PC-3 (cell line): ENCODE data around the gene PPP1R12B. TPM values are rescaled to one million over a fixed set of nuclear protein-coding genes. Genes with fewer than 3 reads are reported as not detected.

Experiments
- ATAC-seq: fragments of 200-7000 bp; cut with Tn5 transposase; 2 replicates; pipeline ENCODE4 v1.9.1; 2020; ENCODE audit warnings: mild to moderate bottlenecking, moderate library complexity
- BruUV-seq: library from RNA; stranded (reverse); fragments of 400-500 nt; replicated peaks from 2 replicates; lab custom pipeline; 2021; lab: Mats Ljungman, UMichigan
- CTCF ChIA-PET: fragments of 300-600 bp; sonication (Branson Sonifier 250); formaldehyde crosslinking; loops from one replicate; lab custom pipeline; 2022; ENCODE audit warnings: antibody characterized with exemption; lab: Charles Lee
- POLR2A ChIA-PET: fragments of 300-600 bp; sonication (Branson Sonifier 250); formaldehyde crosslinking; loops from one replicate; lab custom pipeline; 2022; ENCODE audit warnings: antibody characterized with exemption; ENCODE audit not compliant: unreplicated experiment; lab: Charles Lee
- DNase-seq: peaks from one replicate; pipeline ENCODE4 v3.0.0-alpha.2; 2015
- H2AFZ ChIP-seq: fragments of 300-600 bp; sonication (generic); 2 replicates; pipeline ENCODE4 v1.6.0; 2016; ENCODE audit warnings: antibody characterized with exemption, low read length
- H3F3A ChIP-seq: fragments of 300-600 bp; sonication (generic); one replicate; pipeline ENCODE4 v1.6.0; 2017; ENCODE audit warnings: antibody characterized with exemption, low read length, control low read depth, mild to moderate bottlenecking; ENCODE audit not compliant: unreplicated experiment
- H3K27ac ChIP-seq: fragments of 300-600 bp; sonication (generic); 2 replicates; pipeline ENCODE4 v1.5.1; 2016; ENCODE audit warnings: mild to moderate bottlenecking, low read length
- H3K27me3 ChIP-seq: fragments of 300-600 bp; sonication (generic); 2 replicates; pipeline ENCODE4 v1.6.1; 2016; ENCODE audit warnings: low read length, mixed read lengths
- H3K36me3 ChIP-seq: fragments of 300-600 bp; sonication (generic); 2 replicates; pipeline ENCODE4 v1.6.1; 2016; ENCODE audit warnings: low read depth, mixed run types, low read length, mixed read lengths
- H3K4me1 ChIP-seq: fragments of 300-600 bp; sonication (generic); 2 replicates; pipeline ENCODE4 v1.5.1; 2016; ENCODE audit warnings: low read length; ENCODE audit not compliant: insufficient read depth
- H3K4me2 ChIP-seq: fragments of 300-600 bp; sonication (generic); 2 replicates; pipeline ENCODE4 v1.6.0; 2016; ENCODE audit warnings: low read length
- H3K4me3 ChIP-seq: fragments of 300-600 bp; sonication (generic); 2 replicates; pipeline ENCODE4 v1.5.1; 2016; ENCODE audit warnings: mild to moderate bottlenecking, low read length, mixed read lengths
- H3K79me2 ChIP-seq: fragments of 300-600 bp; sonication (generic); 2 replicates; pipeline ENCODE4 v1.6.1; 2017; ENCODE audit warnings: low read length, mixed read lengths
- H3K9ac ChIP-seq: fragments of 300-600 bp; sonication (generic); 2 replicates; pipeline ENCODE4 v1.6.0; 2016; ENCODE audit warnings: mild to moderate bottlenecking, low read length
- H3K9me2 ChIP-seq: fragments of 300-600 bp; sonication (generic); replicated peaks from 2 replicates; pipeline ENCODE4 v1.6.1; 2016; ENCODE audit warnings: mixed run types, low read length, mixed read lengths
- H3K9me3 ChIP-seq: fragments of 300-600 bp; sonication (generic); 2 replicates; pipeline ENCODE4 v1.6.1; 2016; ENCODE audit warnings: low read length, mixed read lengths
- H4K20me1 ChIP-seq: fragments of 300-600 bp; sonication (generic); 2 replicates; pipeline ENCODE4 v1.6.1; 2016; ENCODE audit warnings: low read length, mixed read lengths
- CTCF ChIP-seq: fragments of 300-600 bp; sonication (generic); conservative IDR thresholded peaks from 2 replicates; pipeline ENCODE4 v1.5.1; 2017; ENCODE audit warnings: antibody characterized with exemption, low read depth, mild to moderate bottlenecking, low read length
- EZH2 ChIP-seq: fragments of 300-600 bp; sonication (generic); IDR thresholded peaks from one replicate; pipeline ENCODE4 v1.6.1; 2017; ENCODE audit warnings: antibody characterized with exemption, mild to moderate bottlenecking, low read length; ENCODE audit not compliant: unreplicated experiment
- EZH2phosphoT487 ChIP-seq: fragments of 300-600 bp; sonication (generic); IDR thresholded peaks from 2 replicates; pipeline ENCODE4 v1.6.1; 2018; ENCODE audit warnings: mild to moderate bottlenecking, antibody characterized with exemption, low read length, borderline replicate concordance
- intact Hi-C: fragments of 100-400 bp; cut with micrococcal nuclease; formaldehyde crosslinking; loops from 2 replicates; pipeline ENCODE4 v1.9.0; 2023
- total RNA-seq: library from RNA; depleted of rRNA; stranded (reverse); fragments of >200 nt; gene quantifications from 2 replicates; pipeline ENCODE4 v1.2.3, GENCODE V29; 2014

The PPP1R12B gene
- total RNA-seq, 1 experiment from 2014 or later, result 2.0 TPM

GRCh38 chr1:202323731-202324130, 24.8 kb upstream of the PPP1R12B start:
- BruUV-seq, result no TSS peak
- intact Hi-C loops, result no loop called here

GRCh38 chr1:202324646-202325045, 23.9 kb upstream of the PPP1R12B start:
- H3K36me3 ChIP-seq, result no peaks in the 10 kb centered on the region
- DNase-seq (no peak), ATAC-seq (no peak)
- H3K9me2 ChIP-seq, result no peaks in the 10 kb centered on the region
- POLR2A ChIA-PET, result no interaction called here
- no peak overlapping the region for H3K27ac ChIP-seq
- H3K79me2 ChIP-seq, result no peaks in the 10 kb centered on the region
- BruUV-seq, result no TSS peak
- H4K20me1 ChIP-seq, result no peaks in the 10 kb centered on the region
- CTCF ChIA-PET, result no interaction called here
- no peak for TF ChIP-seq EZH2phosphoT487
- TF ChIP-seq EZH2, result no peak
- TF ChIP-seq CTCF, result no peak
- H2AFZ ChIP-seq, result no peak overlapping the region
- H3K9ac ChIP-seq, result no peak overlapping the region
- no peak overlapping the region for H3K4me3 ChIP-seq
- no peaks in the 10 kb centered on the region for H3F3A ChIP-seq
- no peaks in the 10 kb centered on the region for H3K4me1 ChIP-seq
- no peak overlapping the region for H3K4me2 ChIP-seq
- intact Hi-C loops, result no loop called here
- no peaks in the 10 kb centered on the region for H3K9me3 ChIP-seq
- no peaks in the 10 kb centered on the region for H3K27me3 ChIP-seq

More at GRCh38 chr1:202323731-202324130, 24.8 kb upstream of the PPP1R12B start:
- ChIA-PET POLR2A (no interaction called here), CTCF (no interaction called here)
- Histone ChIP-seq H4K20me1 (no peaks in the 10 kb centered on the region), H3K4me2 (no peak overlapping the region), H3K36me3 (no peaks in the 10 kb centered on the region), H3K4me1 (no peaks in the 10 kb centered on the region), H3K9ac (no peak overlapping the region), H3K27ac (no peak overlapping the region), H2AFZ (no peak overlapping the region), H3K9me3 (no peaks in the 10 kb centered on the region), H3K27me3 (no peaks in the 10 kb centered on the region), H3F3A (no peaks in the 10 kb centered on the region), H3K9me2 (no peaks in the 10 kb centered on the region), H3K79me2 (no peaks in the 10 kb centered on the region), H3K4me3 (no peak overlapping the region)
- no peak for TF ChIP-seq CTCF
- TF ChIP-seq EZH2phosphoT487, result no peak
- no peak for TF ChIP-seq EZH2
- no peak for ATAC-seq
- no peak for DNase-seq

- no TSS peak for BruUV-seq
- no peak for TF ChIP-seq EZH2phosphoT487
- peak; percentile 29; the same call in 1 of the 2 replicates for TF ChIP-seq CTCF
- no peak for TF ChIP-seq EZH2
- POLR2A ChIA-PET, result no interaction called here
- Histone ChIP-seq H2AFZ (no peak overlapping the region), H3K9me2 (no peaks in the 10 kb centered on the region), H3K4me3 (no peak overlapping the region), H3K9ac (no peak overlapping the region), H3K4me1 (no peaks in the 10 kb centered on the region), H3K9me3 (no peaks in the 10 kb centered on the region), H4K20me1 (no peaks in the 10 kb centered on the region), H3K27ac (no peak overlapping the region), H3K36me3 (peaks cover 24% of the 10 kb centered on the region), H3K79me2 (no peaks in the 10 kb centered on the region), H3F3A (no peaks in the 10 kb centered on the region), H3K4me2 (no peak overlapping the region), H3K27me3 (no peaks in the 10 kb centered on the region)
- CTCF ChIA-PET, result no interaction called here
- intact Hi-C loops, result no loop called here
- no peak for DNase-seq
- ATAC-seq, result no peak
These were observed 18.6 kb upstream of the PPP1R12B start for GRCh38 chr1:202329891-202330290.
